ENCODE measurements around the gene GYPB.
"Not testable (repeated sequence)": the region's sequence is repeated elsewhere in the genome, so short reads cannot be mapped to it uniquely, and the experiment has no call there.

The GYPB gene

DNA sequence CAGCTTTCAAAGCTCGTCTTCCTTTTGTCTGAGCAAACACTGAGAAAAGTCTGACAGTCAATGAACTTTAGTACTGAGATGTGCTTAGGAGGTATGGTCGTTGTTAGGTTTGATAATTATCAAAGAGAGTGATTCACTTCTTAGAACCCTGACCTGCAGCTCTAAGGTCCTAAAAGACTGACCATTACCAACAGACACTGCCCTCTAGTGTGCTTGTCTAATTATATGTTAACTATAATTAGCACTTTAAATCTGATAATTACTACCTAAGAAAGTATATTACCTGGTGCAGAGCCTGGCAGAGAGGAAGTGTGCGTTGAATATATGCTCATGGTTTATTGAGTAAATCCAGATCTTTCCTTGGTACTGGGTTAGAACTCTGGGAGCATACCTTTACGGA is 38.4 kb downstream of the GYPB start:
- not testable (repeated sequence) for H3K14ac ChIP-seq (ENCODE audit: low read length); H4K12ac ChIP-seq (ENCODE audit: low read depth, low read length)
- WGBS (ENCODE audit: extremely low coverage, insufficient coverage, insufficient read length) = no CpG with 5 or more reads among the region's 4 CpGs

DNA sequence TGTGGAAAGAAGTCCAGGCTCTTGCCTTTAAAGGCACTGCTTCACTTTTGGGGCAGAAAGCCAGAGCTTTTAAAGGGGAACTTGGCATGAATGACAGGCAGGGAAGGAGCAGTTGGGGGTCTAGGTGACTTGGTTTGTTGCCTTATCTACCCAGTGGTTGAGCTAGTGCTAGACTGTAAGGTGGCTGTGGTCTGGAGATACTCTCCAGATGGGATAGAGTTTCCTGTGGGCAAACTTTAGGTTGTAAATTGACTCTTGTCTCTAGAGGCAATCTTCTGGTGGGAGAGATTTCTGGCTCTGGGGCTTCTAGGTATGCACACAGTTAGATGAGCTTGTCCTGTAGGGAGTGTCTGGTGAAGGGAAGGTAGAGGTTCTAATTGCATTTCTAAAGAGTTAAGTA is 43.7 kb downstream of the GYPB start:
- not testable (repeated sequence) for H3K79me2 ChIP-seq (ENCODE audit: control insufficient read depth, insufficient read depth, low read length, poor library complexity); H4K91ac ChIP-seq (ENCODE audit: low read depth, low read length)

More for the DNA sequence above, 38.4 kb downstream of the GYPB start:
- not testable (repeated sequence) for H4K91ac ChIP-seq (ENCODE audit: low read depth, low read length); H2BK120ac ChIP-seq (ENCODE audit: insufficient read depth, low read length, poor library complexity); H3K4me1 ChIP-seq (ENCODE audit: control insufficient read depth in 1 of 2, insufficient read depth in 2 of 2, low read length in 2 of 2); H2BK5ac ChIP-seq (ENCODE audit: low read depth, low read length, poor library complexity); H3K4ac ChIP-seq (ENCODE audit: low read depth, low read length); H2AFZ ChIP-seq (ENCODE audit: insufficient read depth, low read length, poor library complexity); H3K4me3 ChIP-seq (ENCODE audit: low read depth, low read length); H3K23ac ChIP-seq (ENCODE audit: low read length); H3K18ac ChIP-seq (ENCODE audit: low read length); H3K9ac ChIP-seq (ENCODE audit: low read length); H3K27me3 ChIP-seq (ENCODE audit: insufficient read depth, low read length); H3K4me2 ChIP-seq (ENCODE audit: low read length); H2BK12ac ChIP-seq (ENCODE audit: low read length); H3K27ac ChIP-seq (ENCODE audit: low read depth, low read length); H3K9me3 ChIP-seq (ENCODE audit: insufficient read depth, low read depth, low read length); H3K79me2 ChIP-seq (ENCODE audit: control insufficient read depth, insufficient read depth, low read length, poor library complexity); H4K8ac ChIP-seq (ENCODE audit: low read depth, low read length); H3K79me1 ChIP-seq (ENCODE audit: low read length); H2AK5ac ChIP-seq (ENCODE audit: low read length); H3K36me3 ChIP-seq (ENCODE audit: control insufficient read depth in 1 of 2, insufficient read depth in 2 of 2, low read length in 2 of 2)
- peak in 1 of 2 donors; percentile 43 for DNase-seq

DNA sequence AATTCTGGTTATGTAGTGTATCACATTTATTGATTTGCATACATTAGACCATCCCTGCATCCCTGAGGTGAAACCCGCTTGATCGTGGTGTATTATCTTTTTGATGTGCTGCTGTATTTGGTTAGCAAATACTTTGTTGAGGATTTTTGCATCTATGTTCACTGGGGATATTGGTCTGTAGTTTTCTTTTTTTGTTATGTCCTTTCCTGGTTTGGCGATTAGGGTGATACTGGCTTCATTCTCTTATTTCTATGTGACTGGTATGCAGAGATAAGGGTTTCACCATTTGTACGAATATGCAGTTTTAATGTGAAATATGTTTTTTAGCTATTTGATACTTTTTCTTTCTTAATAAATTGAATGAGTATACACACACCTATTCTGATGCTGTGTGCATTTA is 45.2 kb downstream of the GYPB start:
- DNase-seq; H3K14ac ChIP-seq (ENCODE audit: low read length); H3K4me1 ChIP-seq (ENCODE audit: control insufficient read depth in 1 of 2, insufficient read depth in 2 of 2, low read length in 2 of 2); H3K27me3 ChIP-seq (ENCODE audit: insufficient read depth, low read length); H3K4ac ChIP-seq (ENCODE audit: low read depth, low read length); H3K36me3 ChIP-seq (ENCODE audit: control insufficient read depth in 1 of 2, insufficient read depth in 2 of 2, low read length in 2 of 2); H3K79me2 ChIP-seq (ENCODE audit: control insufficient read depth, insufficient read depth, low read length, poor library complexity); H3K79me1 ChIP-seq (ENCODE audit: low read length); H3K4me2 ChIP-seq (ENCODE audit: low read length); H3K27ac ChIP-seq (ENCODE audit: low read depth, low read length); H2AFZ ChIP-seq (ENCODE audit: insufficient read depth, low read length, poor library complexity); H4K12ac ChIP-seq (ENCODE audit: low read depth, low read length); H3K9me3 ChIP-seq (ENCODE audit: insufficient read depth, low read depth, low read length); H3K18ac ChIP-seq (ENCODE audit: low read length); H2AK5ac ChIP-seq (ENCODE audit: low read length); H2BK120ac ChIP-seq (ENCODE audit: insufficient read depth, low read length, poor library complexity); H2BK12ac ChIP-seq (ENCODE audit: low read length); H2BK5ac ChIP-seq (ENCODE audit: low read depth, low read length, poor library complexity); H4K8ac ChIP-seq (ENCODE audit: low read depth, low read length); H3K9ac ChIP-seq (ENCODE audit: low read length); H4K91ac ChIP-seq (ENCODE audit: low read depth, low read length); H3K23ac ChIP-seq (ENCODE audit: low read length); H3K4me3 ChIP-seq (ENCODE audit: low read depth, low read length): not testable (repeated sequence)
- no CpG with 5 or more reads among the region's 4 CpGs for WGBS (ENCODE audit: extremely low coverage, insufficient coverage, insufficient read length)

More for the DNA sequence above, 43.7 kb downstream of the GYPB start:
- DNase-seq; H3K36me3 ChIP-seq (ENCODE audit: control insufficient read depth in 1 of 2, insufficient read depth in 2 of 2, low read length in 2 of 2); H3K4me1 ChIP-seq (ENCODE audit: control insufficient read depth in 1 of 2, insufficient read depth in 2 of 2, low read length in 2 of 2); H3K27ac ChIP-seq (ENCODE audit: low read depth, low read length); H3K79me1 ChIP-seq (ENCODE audit: low read length); H2BK120ac ChIP-seq (ENCODE audit: insufficient read depth, low read length, poor library complexity); H4K8ac ChIP-seq (ENCODE audit: low read depth, low read length); H3K23ac ChIP-seq (ENCODE audit: low read length); H2BK5ac ChIP-seq (ENCODE audit: low read depth, low read length, poor library complexity); H4K12ac ChIP-seq (ENCODE audit: low read depth, low read length); H3K18ac ChIP-seq (ENCODE audit: low read length); H3K27me3 ChIP-seq (ENCODE audit: insufficient read depth, low read length); H2AK5ac ChIP-seq (ENCODE audit: low read length); H3K9ac ChIP-seq (ENCODE audit: low read length); H3K4ac ChIP-seq (ENCODE audit: low read depth, low read length); H2AFZ ChIP-seq (ENCODE audit: insufficient read depth, low read length, poor library complexity); H3K9me3 ChIP-seq (ENCODE audit: insufficient read depth, low read depth, low read length); H3K4me2 ChIP-seq (ENCODE audit: low read length); H3K14ac ChIP-seq (ENCODE audit: low read length); H2BK12ac ChIP-seq (ENCODE audit: low read length); H3K4me3 ChIP-seq (ENCODE audit: low read depth, low read length): not testable (repeated sequence)

DNA sequence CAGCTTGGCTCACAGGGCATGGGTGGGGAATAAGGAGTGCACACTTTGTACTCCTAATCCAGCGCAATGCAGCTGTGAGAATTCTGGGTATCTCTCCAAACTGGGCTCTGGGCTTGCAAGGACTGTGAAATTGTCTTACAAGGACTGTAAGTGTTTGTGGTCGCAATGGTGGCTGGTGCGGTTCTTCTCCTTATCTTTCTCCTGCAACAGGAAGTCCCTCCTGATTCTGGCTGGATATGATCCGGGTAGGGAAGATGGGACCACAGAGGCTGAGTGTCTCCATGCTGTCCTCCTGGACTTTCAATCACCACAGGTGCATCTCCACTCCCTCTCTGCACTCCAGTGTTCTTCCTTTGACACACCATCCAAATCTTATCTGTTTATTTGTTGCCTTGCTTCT is 58.1 kb downstream of the GYPB start:
- no peak overlapping the region for H3K9ac ChIP-seq (ENCODE audit: low read length)
- H3K18ac ChIP-seq (ENCODE audit: low read length) = no peak overlapping the region
- H4K8ac ChIP-seq (ENCODE audit: low read depth, low read length) = no peak overlapping the region
- H3K14ac ChIP-seq (ENCODE audit: low read length) = no peak overlapping the region
- H3K4me2 ChIP-seq (ENCODE audit: low read length) = no peak overlapping the region
- H2AK5ac ChIP-seq (ENCODE audit: low read length) = no peak overlapping the region
- no peak overlapping the region for H3K23ac ChIP-seq (ENCODE audit: low read length)
- H3K4me3 ChIP-seq (ENCODE audit: low read depth, low read length) = no peak overlapping the region
- no peak for DNase-seq
- H2BK120ac ChIP-seq (ENCODE audit: insufficient read depth, low read length, poor library complexity) = no peak overlapping the region
- no peak overlapping the region for H2BK12ac ChIP-seq (ENCODE audit: low read length)
- no CpG with 5 or more reads among the region's 4 CpGs for WGBS (ENCODE audit: extremely low coverage, insufficient coverage, insufficient read length)
- H3K4ac ChIP-seq (ENCODE audit: low read depth, low read length) = no peak overlapping the region
- no peak overlapping the region for H4K12ac ChIP-seq (ENCODE audit: low read depth, low read length)
- H3K4me1 ChIP-seq (ENCODE audit: control insufficient read depth in 1 of 2, insufficient read depth in 2 of 2, low read length in 2 of 2) = no peaks in the 10 kb centered on the region
- H3K27me3 ChIP-seq (ENCODE audit: insufficient read depth, low read length) = no peaks in the 10 kb centered on the region
- no peak overlapping the region for H4K91ac ChIP-seq (ENCODE audit: low read depth, low read length)
- H3K27ac ChIP-seq (ENCODE audit: low read depth, low read length) = no peak overlapping the region
- H3K9me3 ChIP-seq (ENCODE audit: insufficient read depth, low read depth, low read length) = no peaks in the 10 kb centered on the region
- no peak overlapping the region for H2AFZ ChIP-seq (ENCODE audit: insufficient read depth, low read length, poor library complexity)
- no peaks in the 10 kb centered on the region for H3K36me3 ChIP-seq (ENCODE audit: control insufficient read depth in 1 of 2, insufficient read depth in 2 of 2, low read length in 2 of 2)
- H2BK5ac ChIP-seq (ENCODE audit: low read depth, low read length, poor library complexity) = no peak overlapping the region
- no peaks in the 10 kb centered on the region for H3K79me1 ChIP-seq (ENCODE audit: low read length)
- H3K79me2 ChIP-seq (ENCODE audit: control insufficient read depth, insufficient read depth, low read length, poor library complexity) = no peaks in the 10 kb centered on the region

DNA sequence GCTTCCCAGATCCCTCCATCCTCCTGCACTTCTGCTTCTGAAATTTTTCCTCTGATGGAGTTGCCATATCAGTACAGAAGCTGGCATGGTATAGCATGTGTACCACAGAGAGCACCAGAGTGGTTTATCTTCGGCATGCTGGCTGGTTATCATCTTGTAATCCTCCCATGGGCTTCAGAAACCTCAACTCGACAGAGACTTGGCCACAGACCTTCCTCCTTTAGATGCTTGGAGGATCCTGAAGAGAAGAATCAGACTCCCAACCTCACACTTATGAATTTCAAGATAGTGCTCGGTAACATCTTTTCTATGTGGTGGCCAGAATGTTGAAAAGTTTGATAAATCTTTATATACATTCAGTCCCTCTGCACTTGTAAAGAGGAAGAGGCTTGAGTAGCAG is 63.9 kb downstream of the GYPB start:
- no CpG with 5 or more reads among the region's 3 CpGs for WGBS (ENCODE audit: extremely low coverage, insufficient coverage, insufficient read length)
- H3K27me3 ChIP-seq (ENCODE audit: insufficient read depth, low read length); H3K18ac ChIP-seq (ENCODE audit: low read length); H3K9ac ChIP-seq (ENCODE audit: low read length); H3K4me2 ChIP-seq (ENCODE audit: low read length); H3K4me3 ChIP-seq (ENCODE audit: low read depth, low read length); H2AK5ac ChIP-seq (ENCODE audit: low read length); H3K9me3 ChIP-seq (ENCODE audit: insufficient read depth, low read depth, low read length); DNase-seq; H2BK12ac ChIP-seq (ENCODE audit: low read length); H3K4me1 ChIP-seq (ENCODE audit: control insufficient read depth in 1 of 2, insufficient read depth in 2 of 2, low read length in 2 of 2); H4K8ac ChIP-seq (ENCODE audit: low read depth, low read length); H3K23ac ChIP-seq (ENCODE audit: low read length); H2AFZ ChIP-seq (ENCODE audit: insufficient read depth, low read length, poor library complexity); H2BK120ac ChIP-seq (ENCODE audit: insufficient read depth, low read length, poor library complexity); H3K14ac ChIP-seq (ENCODE audit: low read length); H4K91ac ChIP-seq (ENCODE audit: low read depth, low read length); H3K79me2 ChIP-seq (ENCODE audit: control insufficient read depth, insufficient read depth, low read length, poor library complexity); H3K27ac ChIP-seq (ENCODE audit: low read depth, low read length); H3K4ac ChIP-seq (ENCODE audit: low read depth, low read length); H4K12ac ChIP-seq (ENCODE audit: low read depth, low read length); H3K36me3 ChIP-seq (ENCODE audit: control insufficient read depth in 1 of 2, insufficient read depth in 2 of 2, low read length in 2 of 2); H3K79me1 ChIP-seq (ENCODE audit: low read length); H2BK5ac ChIP-seq (ENCODE audit: low read depth, low read length, poor library complexity): not testable (repeated sequence)
